GM21367 (cell line): ENCODE results near the gene NUP85.
"Not testable (repeated sequence)": the region's sequence is repeated elsewhere in the genome, so short reads cannot be mapped to it uniquely, and the experiment has no call there.

Experiments used
- ATAC-seq: cut with Tn5 transposase; IDR thresholded peaks from one replicate; pipeline ENCODE4 v1.9.1; 2021; ENCODE audit not compliant: unreplicated experiment

The NUP85 gene

DNA sequence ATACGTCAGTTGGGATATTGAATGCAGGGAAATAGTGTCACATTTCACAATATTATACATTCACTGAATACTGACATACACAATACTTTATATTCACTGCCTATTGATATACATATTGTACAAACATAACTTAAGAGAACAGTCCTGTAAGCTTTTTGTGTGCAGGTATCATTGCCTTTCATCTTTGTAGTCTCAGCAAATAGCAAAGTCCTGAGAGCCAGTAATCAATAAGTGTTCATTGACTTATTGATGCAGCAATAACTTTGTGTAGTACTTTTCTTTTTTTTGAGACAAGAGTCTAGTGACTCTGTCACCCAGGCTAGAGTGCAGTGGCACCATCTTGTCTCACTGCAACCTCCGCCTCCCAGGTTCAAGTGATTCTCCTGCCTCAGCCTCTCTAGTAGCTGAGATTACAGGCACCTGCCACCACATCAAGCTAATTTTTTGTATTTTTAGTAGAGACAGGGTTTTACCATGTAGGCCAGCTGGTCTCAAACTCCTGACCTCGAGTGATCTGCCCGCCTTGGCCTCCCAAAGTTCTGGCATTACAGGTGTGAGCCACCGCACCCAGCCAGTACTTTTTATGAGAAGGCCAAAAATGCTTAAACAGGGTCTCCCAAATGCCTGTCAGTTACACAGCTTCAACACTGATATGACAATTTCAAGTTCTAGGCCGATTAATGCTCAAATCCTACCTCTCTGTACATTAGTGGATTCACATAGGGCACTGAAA lies 5.4 kb upstream of the NUP85 start:
- no peak for ATAC-seq

DNA sequence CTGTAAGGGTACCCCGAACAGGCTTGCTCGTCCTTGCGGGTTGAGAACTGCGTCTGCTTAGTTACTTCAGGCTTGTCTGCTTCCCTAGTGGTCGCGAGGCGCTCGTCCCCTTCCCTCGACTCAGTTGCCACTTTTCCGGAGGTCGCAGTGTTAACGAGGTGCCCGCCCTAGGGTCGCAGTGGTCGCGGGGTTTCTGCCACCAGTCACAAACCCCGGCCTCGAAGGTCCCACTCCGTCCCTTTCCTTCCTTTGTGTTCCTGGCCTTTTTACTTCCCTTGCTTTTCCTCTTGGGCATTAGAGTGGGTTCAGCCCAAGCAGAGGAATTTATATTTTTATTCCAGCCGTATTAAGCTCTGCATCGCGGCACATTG lies 299 bp downstream of the NUP85 start:
- no peak for ATAC-seq

DNA sequence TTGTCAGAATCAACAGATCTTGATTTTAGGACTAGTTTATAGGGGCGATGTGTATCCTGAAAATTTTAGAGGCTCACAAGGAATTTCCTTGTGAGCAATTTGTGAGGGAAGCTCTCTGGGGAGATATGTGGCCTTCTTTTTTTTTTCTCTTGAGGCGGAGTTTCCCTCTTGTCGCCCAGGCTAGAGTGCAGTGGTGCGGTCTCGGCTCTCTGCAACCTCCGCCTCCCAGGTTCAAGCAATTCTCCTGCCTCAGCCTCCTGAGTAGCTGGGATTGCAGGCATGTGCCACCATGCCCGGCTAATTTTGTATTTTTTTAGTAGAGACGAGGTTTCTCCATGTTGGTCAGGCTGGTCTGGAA lies 1.6 kb downstream of the NUP85 start:
- ATAC-seq = not testable (repeated sequence)

DNA sequence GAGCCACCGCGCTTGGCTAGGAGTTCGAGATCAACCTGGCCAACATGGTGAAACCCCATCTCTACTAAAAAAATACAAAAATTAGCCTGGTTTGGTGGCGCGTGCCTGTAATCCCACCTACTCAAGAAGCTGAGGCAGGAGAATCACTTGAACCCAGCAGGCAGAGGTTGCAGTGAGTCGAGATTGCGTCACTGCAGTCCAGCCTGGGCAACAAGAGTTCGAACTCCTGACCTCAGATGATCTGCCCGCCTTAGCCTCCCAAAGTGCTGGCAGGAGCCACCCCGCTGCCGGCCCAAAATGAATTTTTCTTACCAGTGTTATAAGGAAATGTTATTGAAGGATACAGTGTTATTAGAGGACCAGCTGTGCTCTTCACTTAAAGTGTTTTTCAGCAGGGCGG lies 2.3 kb downstream of the NUP85 start:
- ATAC-seq = no peak

DNA sequence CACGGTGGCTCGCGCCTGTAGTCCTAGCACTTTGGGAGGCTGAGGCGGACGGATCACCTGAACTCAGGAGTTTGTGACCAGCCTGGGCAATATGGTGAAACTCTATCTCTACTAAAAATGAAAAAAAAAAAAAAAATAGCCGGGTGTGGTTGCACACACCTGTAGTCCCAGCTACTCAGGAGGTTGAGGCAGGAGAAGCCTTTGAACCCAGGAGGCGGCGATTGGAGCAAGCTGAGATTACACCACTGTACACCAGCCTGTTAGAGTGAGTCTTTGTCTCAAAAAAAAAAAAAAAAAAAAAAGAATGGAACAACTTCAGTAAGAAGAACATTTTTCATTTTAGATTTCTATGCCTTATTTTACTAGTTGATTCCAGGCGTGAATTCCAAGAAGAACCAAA lies 2.7 kb downstream of the NUP85 start:
- ATAC-seq = no peak

GRCh38 chr17:75209061-75209460 lies 3.6 kb downstream of the NUP85 start:
- no peak for ATAC-seq

DNA sequence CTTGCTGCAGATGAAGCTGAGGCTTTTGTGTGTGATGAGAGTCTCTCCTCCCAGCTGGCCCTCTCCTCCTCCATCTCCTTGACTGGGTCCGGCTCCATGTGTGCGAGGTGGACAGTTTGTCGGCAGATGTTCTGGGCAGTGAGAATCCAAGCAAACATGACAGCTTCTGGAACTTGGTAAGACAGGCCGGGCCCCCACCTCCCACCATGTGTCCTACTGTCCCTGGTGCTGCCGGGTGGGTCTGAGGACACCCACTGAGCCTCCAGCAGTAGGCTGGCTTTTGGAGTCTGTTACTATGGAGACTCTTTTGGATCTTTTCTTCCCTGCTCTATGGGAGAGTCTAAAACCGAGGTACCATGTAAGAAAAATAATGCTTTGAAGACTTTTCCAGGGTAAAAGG lies 12.7 kb downstream of the NUP85 start:
- ATAC-seq = no peak

DNA sequence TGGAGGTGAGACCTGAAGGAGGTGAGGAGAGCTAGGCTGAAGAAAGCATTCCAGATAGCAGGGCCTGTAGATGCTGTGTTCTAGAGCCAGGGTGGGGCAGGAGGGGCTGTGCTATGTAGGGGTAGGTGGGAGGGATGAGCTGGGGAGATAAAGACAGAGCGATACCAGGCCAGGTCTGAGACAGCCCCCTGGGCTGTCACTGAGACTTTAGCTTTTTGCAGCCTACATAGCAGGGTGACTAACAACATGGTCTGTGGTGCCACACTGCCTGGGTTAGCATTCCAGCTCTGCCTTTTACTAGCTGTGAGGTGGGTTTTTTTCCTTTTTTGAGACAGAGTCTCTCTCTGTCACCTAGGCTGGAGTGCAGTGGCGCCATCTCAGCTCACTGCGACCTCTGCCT lies 14.3 kb downstream of the NUP85 start:
- no peak for ATAC-seq

DNA sequence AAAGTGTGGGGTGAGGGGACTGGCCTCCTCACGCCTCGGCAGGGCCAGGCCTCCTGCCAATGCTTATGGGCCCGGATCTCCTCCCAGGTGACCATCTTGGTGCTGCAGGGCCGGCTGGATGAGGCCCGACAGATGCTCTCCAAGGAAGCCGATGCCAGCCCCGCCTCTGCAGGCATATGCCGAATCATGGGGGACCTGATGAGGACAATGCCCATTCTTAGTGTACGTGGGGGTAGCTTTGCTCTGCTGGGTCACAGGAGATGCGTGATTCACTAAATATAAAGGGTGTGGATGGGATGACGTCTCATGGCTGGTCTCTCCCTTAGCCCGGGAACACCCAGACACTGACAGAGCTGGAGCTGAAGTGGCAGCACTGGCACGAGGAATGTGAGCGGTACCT lies 19.5 kb downstream of the NUP85 start:
- ATAC-seq = no peak

GRCh38 chr17:75227729-75228128 lies 22.2 kb downstream of the NUP85 start:
- ATAC-seq = no peak

DNA sequence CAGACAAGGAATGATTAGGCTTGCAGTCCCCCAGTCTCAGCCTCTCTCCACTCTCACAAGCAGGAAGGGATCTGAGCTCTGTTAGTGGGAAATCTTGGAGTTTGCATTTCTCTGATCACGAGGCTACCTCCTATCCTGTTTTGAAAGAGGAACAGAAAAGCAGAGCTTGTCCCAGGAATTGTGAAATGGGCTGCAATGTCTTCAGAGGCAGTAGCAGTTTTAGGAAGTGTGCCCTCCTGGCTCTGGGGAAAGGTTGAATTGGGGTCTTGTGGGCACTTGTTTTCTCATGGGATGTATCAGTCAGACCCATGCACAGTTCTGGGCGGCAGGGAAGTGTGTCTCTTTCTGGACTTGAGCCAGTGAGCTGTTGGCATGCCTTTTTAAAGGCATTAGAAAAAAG lies 22.8 kb downstream of the NUP85 start:
- no peak for ATAC-seq

DNA sequence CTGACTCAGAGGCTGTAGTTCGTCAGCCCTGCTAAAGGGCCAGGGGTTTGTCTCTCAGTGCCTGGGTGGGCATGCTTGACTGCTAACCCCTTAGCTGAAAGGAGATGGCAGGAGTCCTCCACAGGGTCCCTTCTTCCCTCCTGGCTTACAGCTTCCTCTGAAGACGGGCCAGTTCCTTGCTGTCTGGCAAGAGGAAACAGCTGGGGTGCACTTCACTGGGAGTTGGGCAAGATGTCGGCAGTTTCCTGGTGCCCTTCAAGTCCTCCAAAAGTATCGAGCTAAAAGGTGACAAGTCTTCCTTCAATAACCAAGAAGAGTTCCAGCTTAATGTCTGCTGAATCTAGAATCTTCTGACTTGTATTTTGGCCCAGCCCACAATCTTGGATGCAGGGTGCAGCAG lies 23.4 kb downstream of the NUP85 start:
- ATAC-seq = no peak

- ATAC-seq = no peak
These were observed 25.6 kb downstream of the NUP85 start for GRCh38 chr17:75231071-75231470.

DNA sequence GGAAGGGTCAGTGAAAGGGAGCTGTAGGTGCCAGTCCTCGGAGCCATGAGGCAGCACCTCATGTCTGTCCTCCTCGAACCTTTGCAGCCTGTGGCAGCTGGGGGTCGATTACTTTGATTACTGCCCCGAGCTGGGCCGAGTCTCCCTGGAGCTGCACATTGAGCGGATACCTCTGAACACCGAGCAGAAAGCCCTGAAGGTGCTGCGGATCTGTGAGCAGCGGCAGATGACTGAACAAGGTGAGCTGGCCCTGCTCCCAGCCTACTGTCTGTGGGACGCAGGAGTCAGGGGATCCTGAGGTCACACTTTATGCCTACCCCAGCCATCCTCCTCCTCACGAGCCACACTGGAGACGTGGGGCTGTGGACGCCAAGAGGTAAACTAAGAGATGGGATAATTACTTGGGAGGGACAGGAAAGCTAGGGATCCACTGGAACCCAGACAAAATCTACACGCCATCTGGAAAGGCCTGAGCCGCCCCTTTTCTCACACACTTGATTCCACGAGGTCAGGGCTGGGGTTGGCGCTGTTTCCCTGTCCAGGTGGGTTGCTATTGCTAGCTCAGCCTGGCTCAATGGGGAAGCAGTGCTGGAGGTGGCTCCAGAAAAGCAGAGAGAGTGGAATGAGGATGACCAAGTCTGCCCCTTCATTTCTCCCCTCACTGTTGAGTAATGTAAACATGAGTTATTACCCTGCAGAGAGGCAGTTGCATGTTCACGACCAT lies 26.4 kb downstream of the NUP85 start:
- ATAC-seq = no peak

DNA sequence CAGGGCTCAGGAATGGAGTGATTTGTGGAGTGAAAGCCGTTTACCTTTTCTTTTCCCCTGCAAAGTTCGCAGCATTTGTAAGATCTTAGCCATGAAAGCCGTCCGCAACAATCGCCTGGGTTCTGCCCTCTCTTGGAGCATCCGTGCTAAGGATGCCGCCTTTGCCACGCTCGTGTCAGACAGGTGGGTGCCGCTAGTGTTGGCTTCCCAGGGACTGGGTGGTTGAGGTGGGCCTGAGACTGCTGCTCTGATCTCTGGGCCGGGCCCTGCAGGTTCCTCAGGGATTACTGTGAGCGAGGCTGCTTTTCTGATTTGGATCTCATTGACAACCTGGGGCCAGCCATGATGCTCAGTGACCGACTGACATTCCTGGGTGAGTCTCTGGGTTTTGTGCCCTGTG lies 27.3 kb downstream of the NUP85 start:
- ATAC-seq = no peak

- ATAC-seq = no peak
These were observed 31.9 kb downstream of the NUP85 start for GRCh38 chr17:75237100-75238014.

DNA sequence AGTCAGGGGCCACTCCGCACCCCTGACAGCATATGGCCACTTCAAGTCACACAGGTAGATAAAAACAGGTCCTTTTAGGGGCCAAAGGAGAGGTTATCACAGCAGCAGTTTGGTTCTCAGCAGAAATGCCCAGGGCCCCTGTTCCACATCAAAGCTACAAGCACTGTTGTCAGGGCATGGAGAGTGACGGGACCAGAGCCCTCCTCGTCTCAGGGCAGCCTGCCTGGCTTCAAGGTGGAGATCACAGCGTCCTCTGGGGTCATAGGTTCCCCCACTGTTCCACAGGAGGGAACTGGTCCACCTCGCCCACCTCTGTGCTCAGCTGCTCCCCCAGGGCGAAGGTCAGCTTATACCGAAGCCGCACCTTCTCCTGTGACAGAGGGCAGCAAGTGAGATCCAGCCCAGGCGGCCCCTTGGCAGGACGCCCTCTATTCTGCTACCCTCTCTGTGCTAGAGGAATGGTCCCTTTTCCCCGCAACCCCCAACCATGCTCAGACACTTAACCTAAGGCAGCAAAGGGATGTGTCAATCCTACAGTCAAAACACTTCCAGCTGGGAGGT lies 32.6 kb downstream of the NUP85 start:
- ATAC-seq = no peak

GRCh38 chr17:75238684-75239191 lies 33.3 kb downstream of the NUP85 start:
- no peak for ATAC-seq

DNA sequence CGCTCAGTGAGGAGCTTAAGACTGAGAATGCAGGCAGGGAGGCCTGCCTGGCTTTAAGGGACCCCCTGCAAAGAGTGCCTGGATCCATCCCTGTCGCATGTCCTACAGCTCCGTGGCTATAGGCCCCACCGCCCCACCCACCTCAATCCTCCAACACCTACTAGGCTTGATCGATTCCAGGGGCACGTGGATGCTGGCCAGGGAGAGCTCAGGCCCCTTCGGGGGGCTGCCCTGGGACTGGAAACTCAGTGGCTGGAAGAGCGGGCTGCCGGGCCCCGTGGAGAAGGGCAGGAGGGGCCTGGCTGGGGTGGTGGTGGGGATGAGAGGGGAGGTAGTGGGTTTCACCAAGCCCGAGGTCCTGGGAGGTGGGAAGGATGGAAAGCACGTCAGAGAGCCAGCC lies 33.7 kb downstream of the NUP85 start:
- no peak for ATAC-seq

DNA sequence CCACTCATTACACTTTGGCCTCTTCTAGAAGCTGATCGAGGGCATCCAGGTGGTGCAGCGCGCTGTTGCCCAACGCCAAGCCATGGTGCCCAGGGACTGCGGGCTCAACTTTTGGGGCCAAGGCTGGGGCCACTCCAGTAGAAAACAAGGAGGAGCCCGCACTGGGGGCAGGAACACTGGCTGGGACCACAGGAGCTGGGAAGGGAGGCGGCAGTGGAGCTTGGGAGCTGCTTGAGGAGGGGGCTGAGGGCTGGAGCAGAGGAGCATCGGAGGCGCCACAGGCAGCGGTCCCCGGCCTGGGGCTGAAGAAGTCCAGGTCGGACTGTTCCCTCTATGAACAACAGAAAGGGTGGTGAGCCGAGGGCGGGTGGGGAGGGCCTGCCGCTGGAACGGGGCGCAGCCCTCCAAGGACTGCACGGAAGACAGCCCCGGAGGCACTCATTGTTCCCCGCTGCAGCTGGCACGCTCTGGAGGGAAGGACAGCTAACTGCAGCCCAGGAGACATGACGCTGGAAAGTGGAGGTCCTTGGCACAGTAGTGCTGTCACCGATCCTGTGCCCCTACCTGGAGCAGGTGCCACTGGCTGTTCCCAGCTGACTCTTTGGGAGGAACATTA lies 34.4 kb downstream of the NUP85 start:
- no peak for ATAC-seq
